WTC11 (cell line): ENCODE results near the gene MYBPC2. TPM values are rescaled to one million over a fixed set of nuclear protein-coding genes. Genes with fewer than 3 reads are reported as not detected.

Source experiments
- ATAC-seq: fragments of 200-7000 bp; cut with Tn5 transposase; 2 replicates; pipeline ENCODE4 v1.10.0; 2021; ENCODE audit warnings: mild to moderate bottlenecking, moderate library complexity
- Bru-seq: library from RNA; stranded (reverse); fragments of 400-500 nt; gene quantifications from one replicate; lab custom pipeline; 2021; lab: Mats Ljungman, UMichigan
- CTCF ChIA-PET: fragments of 300-600 bp; sonication (Branson Sonifier 250); formaldehyde crosslinking; loops from one replicate; lab custom pipeline; 2021; ENCODE audit warnings: antibody characterized with exemption; lab: Charles Lee
- POLR2A ChIA-PET: fragments of 350-600 bp; sonication (Branson Sonifier 250); formaldehyde crosslinking; loops from one replicate; lab custom pipeline; 2021; ENCODE audit warnings: antibody characterized with exemption; lab: Charles Lee
- DNase-seq: peaks from one replicate; pipeline ENCODE4 v3.0.0; 2021; ENCODE audit warnings: low spot score
- H3K27ac Mint-ChIP-seq: 2 replicates; pipeline ENCODE4 v1.8.0; 2021; ENCODE audit warnings: mixed read lengths
- H3K27me3 Mint-ChIP-seq: 2 replicates; pipeline ENCODE4 v1.8.0; 2021; ENCODE audit warnings: low read depth, mild to moderate bottlenecking, moderate library complexity, mixed read lengths
- H3K36me3 Mint-ChIP-seq: 2 replicates; pipeline ENCODE4 v1.8.0; 2021; ENCODE audit warnings: mixed read lengths
- H3K4me1 Mint-ChIP-seq: 2 replicates; pipeline ENCODE4 v1.8.0; 2022; ENCODE audit warnings: mixed read lengths
- H3K4me3 Mint-ChIP-seq: 2 replicates; pipeline ENCODE4 v1.8.0; 2021; ENCODE audit warnings: mild to moderate bottlenecking, moderate library complexity, mixed read lengths
- H3K9me3 Mint-ChIP-seq: 2 replicates; pipeline ENCODE4 v1.8.0; 2021; ENCODE audit warnings: mixed read lengths
- AFF4 ChIP-seq: sonication (generic); formaldehyde crosslinking; IDR thresholded peaks from 2 replicates; pipeline ENCODE4 v1.8.1; 2023; ENCODE audit warnings: mild to moderate bottlenecking, missing genetic modification reagents, borderline replicate concordance
- ATF1 ChIP-seq: sonication (generic); formaldehyde crosslinking; IDR thresholded peaks from 2 replicates; pipeline ENCODE4 v1.8.1; 2023; ENCODE audit warnings: mild to moderate bottlenecking, moderate library complexity, missing genetic modification reagents
- FOXP4 ChIP-seq: sonication (generic); formaldehyde crosslinking; IDR thresholded peaks from 2 replicates; pipeline ENCODE4 v1.8.0; 2022; ENCODE audit warnings: mild to moderate bottlenecking, missing genetic modification reagents
- MXD4 ChIP-seq: fragments of 250-450 bp; sonication (Bioruptor Pico); IDR thresholded peaks from 2 replicates; pipeline ENCODE4 v1.8.0; 2021; ENCODE audit warnings: mild to moderate bottlenecking, moderate library complexity, borderline replicate concordance
- TCF7 ChIP-seq: sonication (generic); formaldehyde crosslinking; IDR thresholded peaks from 2 replicates; pipeline ENCODE4 v1.8.0; 2022; ENCODE audit warnings: mild to moderate bottlenecking, low read depth, missing genetic modification reagents, moderate library complexity
- TEAD1 ChIP-seq: sonication (generic); formaldehyde crosslinking; IDR thresholded peaks from 2 replicates; pipeline ENCODE4 v1.8.0; 2022; ENCODE audit warnings: mild to moderate bottlenecking, missing genetic modification reagents
- USF2 ChIP-seq: sonication (generic); formaldehyde crosslinking; IDR thresholded peaks from 2 replicates; pipeline ENCODE4 v1.8.1; 2023; ENCODE audit warnings: mild to moderate bottlenecking, missing genetic modification reagents, moderate library complexity
- ZNF423 ChIP-seq: fragments of 250-450 bp; sonication (Bioruptor Pico); IDR thresholded peaks from 2 replicates; pipeline ENCODE4 v2.1.2; 2022; ENCODE audit warnings: mild to moderate bottlenecking, moderate library complexity
- long read RNA-seq, 3 experiments: library from RNA in 1 of 3; library from capped mRNA in 1 of 3; library from polyadenylated mRNA in 1 of 3; unstranded in 2 of 3; stranded (forward) in 1 of 3; transcript quantifications; one replicate each; pipeline ENCODE4 v2.0.0, GENCODE V29; 2021
- total RNA-seq: library from RNA; stranded (reverse); gene quantifications from 3 replicates; pipeline ENCODE4 v1.2.3, GENCODE V29; 2021
- TF ChIP-seq, protein P1 (sequence below): sonication (generic); formaldehyde crosslinking; conservative IDR thresholded peaks from 2 replicates; pipeline ENCODE4 v1.8.1; 2022; ENCODE audit warnings: mild to moderate bottlenecking, missing genetic modification reagents

MYBPC2 gene
- 2.6 to 5.4 TPM (median 5.0 TPM) in 3 replicates for total RNA-seq
- percentile 26 among the genes with signal in this experiment for Bru-seq, nascent RNA
- long read RNA-seq, experiment 1, transcript MYBPC2-201 (28 exons, 3,593 nt): major isoform, 7 of 11 reads
- long read RNA-seq, experiment 1, partial matches to known transcripts: 2 of 11 reads
- long read RNA-seq, experiment 1, other reads (novel, unspliced or antisense): 2 of 11 reads
- long read RNA-seq, experiment 2, partial matches to known transcripts: 4 of 8 reads
- long read RNA-seq, experiment 2, other reads (novel, unspliced or antisense): 3 of 8 reads
- long read RNA-seq, experiment 3, partial matches to known transcripts: 1 of 1 reads
- long read RNA-seq, experiment 3, other reads (novel, unspliced or antisense): 0 of 1 reads

DNA sequence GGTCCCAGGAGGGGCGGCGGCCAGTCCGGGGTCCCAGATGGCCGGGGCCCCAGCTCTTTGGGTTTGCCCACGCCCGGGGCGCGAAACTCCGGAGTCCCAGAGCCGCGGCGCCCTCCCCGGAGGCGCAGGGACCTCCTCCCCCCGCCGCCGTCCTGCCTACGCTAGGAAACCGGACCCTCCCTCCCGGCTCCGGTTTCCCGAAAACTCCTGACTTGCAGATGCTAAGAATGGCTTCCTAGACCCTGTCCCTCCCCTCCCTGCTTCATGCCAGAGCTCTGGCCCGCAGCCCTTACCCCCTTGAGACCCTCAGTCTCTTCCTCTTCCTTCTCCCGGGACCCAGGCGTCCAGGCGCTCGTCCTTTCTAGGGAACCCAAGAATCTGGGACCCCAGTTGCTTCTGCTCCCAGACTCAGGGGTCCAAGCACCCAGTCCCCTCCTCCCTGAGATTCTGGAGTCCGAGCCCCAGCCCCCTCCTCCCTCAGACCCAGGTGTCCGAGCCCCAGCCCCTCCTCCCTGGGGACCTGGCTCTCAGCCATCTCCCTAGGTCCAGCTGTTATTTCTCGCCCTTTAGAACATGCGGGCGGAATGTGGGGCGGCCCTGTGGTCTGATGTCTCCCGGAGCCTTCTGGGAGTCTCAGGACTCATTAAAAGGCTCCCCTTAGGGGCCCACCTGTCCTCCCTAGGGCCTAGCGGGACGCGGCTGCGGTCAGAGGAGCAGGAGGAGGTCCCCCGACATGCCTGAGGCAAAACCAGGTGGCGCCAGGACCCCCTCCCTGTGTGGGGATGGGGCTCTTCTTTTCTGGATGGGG, at the start of gene MYBPC2:
MYBPC2 (plus strand) TSS at position 672 of the 808 bp plus-strand sequence; CDS start at position 734, 62 bp downstream.
- H3K27me3 Mint-ChIP-seq: peaks cover 40% of the 10 kb centered on the region
- peak; percentile 19 for ATAC-seq
- TF ChIP-seq ZNF423 (CRISPR knock-in tag) (peak; percentile 64; the same call in 1 of the 2 replicates), FOXP4 (no peak)
- TF ChIP-seq, all 79 proteins: peak for 1
- no peaks in the 10 kb centered on the region for H3K36me3 Mint-ChIP-seq
- peak within 1 kb of the TSS; percentile 78 for H3K4me3 Mint-ChIP-seq
- peak within 1 kb of the TSS; percentile 72; the same call in 1 of the 2 replicates for H3K27ac Mint-ChIP-seq
- ChIA-PET POLR2A (interaction anchor here (0.6 kb wide), 1 partner anchor 16 kb away, joined by 3 read pairs; no protein-coding TSS in a partner anchor), CTCF (interaction anchor here (1.4 to 1.7 kb wide), 2 partner anchors 29 to 105 kb away, joined by 6 to 7 read pairs; no protein-coding TSS in a partner anchor)
- H3K9me3 Mint-ChIP-seq: no peaks in the 10 kb centered on the region
- H3K4me1 Mint-ChIP-seq: peaks cover 31% of the 10 kb centered on the region
- peak; percentile 53 for DNase-seq

DNA sequence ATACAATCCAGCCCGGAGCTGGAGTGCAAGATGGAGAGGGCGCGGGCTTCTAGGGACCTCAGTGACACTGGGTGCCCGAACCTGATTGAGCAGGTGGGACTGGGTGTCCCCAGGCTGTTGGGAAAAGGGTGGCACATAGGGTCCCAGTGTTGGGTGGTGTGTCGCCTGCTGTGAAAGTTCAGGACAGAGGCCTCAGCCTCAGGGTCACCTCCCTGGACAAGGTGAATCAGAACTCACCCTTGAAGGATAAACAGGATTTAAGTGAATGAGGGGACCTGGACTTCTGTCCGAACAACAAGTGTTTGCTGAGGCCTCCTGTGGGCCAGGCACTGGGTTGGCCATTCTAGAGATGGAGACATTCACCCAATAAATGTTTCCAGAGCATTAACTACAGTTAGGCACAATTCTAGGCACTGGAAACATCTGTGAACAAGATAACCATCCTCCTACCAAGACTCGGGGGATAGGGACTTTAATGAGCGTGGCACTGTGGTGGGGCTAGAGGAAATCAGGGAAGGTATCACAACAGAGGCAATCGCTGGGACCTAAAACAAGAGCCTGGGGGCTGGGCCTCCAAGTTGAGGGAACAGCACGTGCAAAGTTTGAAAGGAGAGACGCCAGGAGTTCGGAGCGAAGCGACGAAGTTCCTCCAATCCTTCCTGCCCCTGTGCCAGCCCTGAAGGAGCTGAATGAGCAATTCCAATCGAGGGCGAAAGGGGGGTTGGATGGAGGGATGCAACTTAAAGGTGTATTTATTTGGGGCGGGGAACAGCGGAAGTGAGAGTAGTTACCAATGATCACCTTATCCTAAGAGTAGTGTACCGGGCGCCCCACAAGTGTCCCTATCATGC, 49.5 kb upstream of the MYBPC2 start:
- Mint-ChIP-seq H3K4me3 (peak overlapping the region; percentile 92), H3K9me3 (no peaks in the 10 kb centered on the region), H3K36me3 (peaks cover 37% of the 10 kb centered on the region), H3K27me3 (no peaks in the 10 kb centered on the region), H3K27ac (peak overlapping the region; percentile 86), H3K4me1 (peaks cover 21% of the 10 kb centered on the region)
- TF ChIP-seq, protein P1, sequence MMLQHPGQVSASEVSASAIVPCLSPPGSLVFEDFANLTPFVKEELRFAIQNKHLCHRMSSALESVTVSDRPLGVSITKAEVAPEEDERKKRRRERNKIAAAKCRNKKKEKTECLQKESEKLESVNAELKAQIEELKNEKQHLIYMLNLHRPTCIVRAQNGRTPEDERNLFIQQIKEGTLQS: no peak
- TF ChIP-seq ATF1 (CRISPR knock-in tag) (no peak), USF2 (CRISPR knock-in tag) (no peak), TCF7 (CRISPR knock-in tag) (no peak), TEAD1 (CRISPR knock-in tag) (no peak), AFF4 (CRISPR knock-in tag) (no peak), MXD4 (CRISPR knock-in tag) (no peak)
- ChIA-PET CTCF (interaction anchor here (0.6 to 2.3 kb wide), 13 partner anchors 12 to 173 kb away, joined by 3 to 17 read pairs (median 4); no protein-coding TSS in a partner anchor), POLR2A (interaction anchor here (1.0 to 2.0 kb wide), 8 partner anchors 11 to 413 kb away, joined by 3 to 5 read pairs (median 4); partner anchors contain the start of gene KCNC3)
- peak; percentile 8 for ATAC-seq
- peak; percentile 38 for DNase-seq
